Measurements from ENCODE around the gene BUB1B.

GRCh38 chr15:40115670-40116093 is 45.2 kb upstream of the BUB1B start:
- TF ChIP-seq CTCF (conservative IDR thresholded peaks at IDR 0.05) (no peak), ZFX (IDR thresholded peaks at IDR 0.05) (no peak)

Measured in C4-2B (cell line).